A549 treated with GW870086 at 1 μM for 4 hours (cell line): ENCODE results near the gene CD207. TPM values are rescaled to one million over a fixed set of nuclear protein-coding genes. Genes with fewer than 3 reads are reported as not detected.

ENCODE experiments used
- total RNA-seq: library from RNA; stranded (reverse); fragments of 200-300 nt; extraction: Qiagen RNA extraction; gene quantifications from 5 replicates; pipeline ENCODE4 v1.2.3, GENCODE V29; 2022; ENCODE audit warnings: low read depth

CD207 gene
- not detected in 5 replicates for total RNA-seq

GRCh38 chr2:70835643-70836042 is at the start of gene CD207:
CD207 (minus strand) TSS chr2:70835816; CDS start chr2:70835776, 40 bp downstream.

GRCh38 chr2:70820499-70820898 is 15.1 kb downstream of the CD207 start, which contains the start of gene CLEC4F:
CLEC4F (minus strand) TSS chr2:70820599; CDS start chr2:70820523, 76 bp downstream.

GRCh38 chr2:70790136-70790828 is 45.3 kb downstream of the CD207 start, which contains the start of gene FIGLA:
FIGLA (minus strand) TSS chr2:70790643; CDS start chr2:70790638, 5 bp downstream.

Other genes with a start within 250 kb of the CD207 start
- 18.8 to 27.9 TPM (median 24.0 TPM) in 5 replicates for gene ADD2, start 67.6 kb downstream of the CD207 start, total RNA-seq
- gene FIGLA, start 45.2 kb downstream of the CD207 start, total RNA-seq: not detected in 5 replicates
- not detected in 5 replicates for gene CLEC4F, start 15.2 kb downstream of the CD207 start, total RNA-seq
- 3.4 to 4.7 TPM (median 4.0 TPM) in 5 replicates for gene VAX2, start 64.8 kb upstream of the CD207 start, total RNA-seq
- gene ATP6V1B1, start 100.1 kb upstream of the CD207 start, total RNA-seq: 1.2 to 2.5 TPM (median 2.4 TPM) in 5 replicates
- gene ANKRD53, start 142.8 kb upstream of the CD207 start, total RNA-seq: 0.12 TPM in 1 of 5 replicates, not detected in the others
- 71.1 to 85.5 TPM (median 78.7 TPM) in 5 replicates for gene TEX261, start 159.1 kb upstream of the CD207 start, total RNA-seq
- gene NAGK, start 232.8 kb upstream of the CD207 start, total RNA-seq: 60.9 to 87.9 TPM (median 78.9 TPM) in 5 replicates